ENCODE measurements around the gene SYT1.

- TF ChIP-seq POLR2A (IDR thresholded peaks at IDR 0.05) (no peak), CTCF (IDR thresholded peaks at IDR 0.05) (no peak)
These were observed 535.9 kb downstream of the SYT1 start for GRCh38 chr12:79400481-79400880.

Data from uterus (tissue), 2 donors.